ENCODE measurements around the gene RASA3.

The RASA3 gene

GRCh38 chr13:113958373-113958772 is 174.1 kb downstream of the RASA3 start:
- TF ChIP-seq CTCF (conservative IDR thresholded peaks at IDR 0.05; ENCODE audit: low read length), result no peak
- TF ChIP-seq EZH2phosphoT487 (IDR thresholded peaks at IDR 0.05; ENCODE audit: borderline replicate concordance), result no peak
- no peaks in the 10 kb centered on the region for H4K20me1 ChIP-seq (ENCODE audit: insufficient read depth, low read length, poor library complexity, severe bottlenecking)

GRCh38 chr13:113956571-113956970 is 175.9 kb downstream of the RASA3 start:
- H3K4me2 ChIP-seq (ENCODE audit: low read depth, low read length, poor library complexity, severe bottlenecking), result no peak overlapping the region
- H4K20me1 ChIP-seq (ENCODE audit: insufficient read depth, low read length, poor library complexity, severe bottlenecking), result no peaks in the 10 kb centered on the region
- H3F3A ChIP-seq (ENCODE audit: low read depth), result no peaks in the 10 kb centered on the region
- H3K27me3 ChIP-seq (ENCODE audit: insufficient read depth, low read length, poor library complexity, severe bottlenecking), result no peaks in the 10 kb centered on the region
- H3K4me1 ChIP-seq (ENCODE audit: insufficient read depth, low read length, poor library complexity, severe bottlenecking), result no peaks in the 10 kb centered on the region
- TF ChIP-seq EZH2phosphoT487 (IDR thresholded peaks at IDR 0.05; ENCODE audit: borderline replicate concordance), result no peak
- TF ChIP-seq CTCF (conservative IDR thresholded peaks at IDR 0.05; ENCODE audit: low read length), result no peak
- no peak overlapping the region for H2AFZ ChIP-seq (ENCODE audit: low read length)
- H3K4me3 ChIP-seq (ENCODE audit: low read length, poor library complexity, severe bottlenecking), result no peak overlapping the region
- no peaks in the 10 kb centered on the region for H3K9me2 ChIP-seq (replicated peaks; ENCODE audit: low read depth, low read length)
- H3K9ac ChIP-seq (ENCODE audit: low read depth, low read length, poor library complexity, severe bottlenecking), result no peak overlapping the region
- peaks cover 8% of the 10 kb centered on the region; the same call in 1 of the 2 replicates for H3K9me3 ChIP-seq (ENCODE audit: insufficient read depth, low read depth, low read length)
- no peaks in the 10 kb centered on the region for H3K79me2 ChIP-seq (ENCODE audit: insufficient read depth, low read length)
- no peaks in the 10 kb centered on the region for H3K36me3 ChIP-seq (ENCODE audit: insufficient read depth, low read length)

More at GRCh38 chr13:113958373-113958772, 174.1 kb downstream of the RASA3 start:
- Histone ChIP-seq H3K4me3 (ENCODE audit: low read length, poor library complexity, severe bottlenecking) (no peak overlapping the region), H3K36me3 (ENCODE audit: insufficient read depth, low read length) (no peaks in the 10 kb centered on the region), H3K4me1 (ENCODE audit: insufficient read depth, low read length, poor library complexity, severe bottlenecking) (no peaks in the 10 kb centered on the region), H2AFZ (ENCODE audit: low read length) (no peak overlapping the region), H3F3A (ENCODE audit: low read depth) (no peaks in the 10 kb centered on the region), H3K27me3 (ENCODE audit: insufficient read depth, low read length, poor library complexity, severe bottlenecking) (no peaks in the 10 kb centered on the region), H3K9ac (ENCODE audit: low read depth, low read length, poor library complexity, severe bottlenecking) (no peak overlapping the region), H3K9me3 (ENCODE audit: insufficient read depth, low read depth, low read length) (peaks cover 8% of the 10 kb centered on the region; the same call in 1 of the 2 replicates), H3K79me2 (ENCODE audit: insufficient read depth, low read length) (no peaks in the 10 kb centered on the region), H3K4me2 (ENCODE audit: low read depth, low read length, poor library complexity, severe bottlenecking) (no peak overlapping the region), H3K9me2 (replicated peaks; ENCODE audit: low read depth, low read length) (no peaks in the 10 kb centered on the region)

GRCh38 chr13:113955691-113956090 is 176.7 kb downstream of the RASA3 start:
- TF ChIP-seq EZH2phosphoT487 (IDR thresholded peaks at IDR 0.05; ENCODE audit: borderline replicate concordance) (no peak), CTCF (conservative IDR thresholded peaks at IDR 0.05; ENCODE audit: low read length) (no peak)
- H3K9me2 ChIP-seq (replicated peaks; ENCODE audit: low read depth, low read length), result no peaks in the 10 kb centered on the region
- no peak overlapping the region for H3K4me3 ChIP-seq (ENCODE audit: low read length, poor library complexity, severe bottlenecking)
- H3K4me1 ChIP-seq (ENCODE audit: insufficient read depth, low read length, poor library complexity, severe bottlenecking), result no peaks in the 10 kb centered on the region
- no peaks in the 10 kb centered on the region for H3K79me2 ChIP-seq (ENCODE audit: insufficient read depth, low read length)
- H3K9ac ChIP-seq (ENCODE audit: low read depth, low read length, poor library complexity, severe bottlenecking), result no peak overlapping the region
- peaks cover 8% of the 10 kb centered on the region; the same call in 1 of the 2 replicates for H3K9me3 ChIP-seq (ENCODE audit: insufficient read depth, low read depth, low read length)
- H3K27me3 ChIP-seq (ENCODE audit: insufficient read depth, low read length, poor library complexity, severe bottlenecking), result no peaks in the 10 kb centered on the region
- no peaks in the 10 kb centered on the region for H3F3A ChIP-seq (ENCODE audit: low read depth)
- no peaks in the 10 kb centered on the region for H3K36me3 ChIP-seq (ENCODE audit: insufficient read depth, low read length)
- H4K20me1 ChIP-seq (ENCODE audit: insufficient read depth, low read length, poor library complexity, severe bottlenecking), result no peaks in the 10 kb centered on the region
- no peak overlapping the region for H2AFZ ChIP-seq (ENCODE audit: low read length)
- no peak overlapping the region for H3K4me2 ChIP-seq (ENCODE audit: low read depth, low read length, poor library complexity, severe bottlenecking)
